Measurements from ENCODE around the gene CHI3L2. TPM values are rescaled to one million over a fixed set of nuclear protein-coding genes. Genes with fewer than 3 reads are reported as not detected.

CHI3L2 gene
- total and polyA plus RNA-seq, 9 of the 15 experiments (the other 6 are each of a cell fraction or from before 2014, with no cell fraction given): 0.07 to 0.27 (median 0.15) TPM; not detected in 6

DNA sequence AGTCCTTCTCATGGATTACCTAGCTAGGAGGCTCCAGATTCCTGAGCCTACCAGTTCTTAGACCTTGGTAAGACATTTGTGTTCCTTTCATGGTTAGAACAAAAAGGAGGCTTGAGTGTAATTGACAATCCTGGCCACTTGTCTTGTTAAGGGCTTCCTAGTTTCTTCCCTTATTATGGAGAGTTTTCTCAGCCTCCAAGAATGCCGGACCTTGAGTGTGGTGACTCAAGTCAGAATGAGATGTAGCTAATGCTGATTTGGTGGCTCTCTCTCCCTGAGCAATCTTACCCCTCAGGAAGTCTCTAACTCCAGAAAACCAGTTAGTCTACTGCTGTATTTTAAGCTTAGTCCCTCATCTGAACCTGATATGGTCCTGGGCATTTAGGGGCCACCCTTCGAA, 14.3 kb downstream of the CHI3L2 start:
- intact Hi-C loops (cut with micrococcal nuclease) (no loop called here), in situ Hi-C loops (cut with MboI) (no loop called here)
- no peaks in the 10 kb centered on the region for H3K4me1 ChIP-seq (replicated peaks in 1 of 2; ENCODE audit: control insufficient read depth in 2 of 2, insufficient read depth in 2 of 2, low read length in 2 of 2)
- FAIRE-seq: no peak
- H2AFZ ChIP-seq (ENCODE audit: low read depth, low read length): no peak overlapping the region
- no peak overlapping the region for H3K4me3 ChIP-seq
- no peak for ATAC-seq
- TF ChIP-seq ASH1L (IDR thresholded peaks at IDR 0.05; ENCODE audit: borderline replicate concordance, low read depth, partially characterized antibody): no peak
- TF ChIP-seq TAF1 (IDR thresholded peaks at IDR 0.05; ENCODE audit: control insufficient read depth, extremely low read depth, insufficient read depth, low read length, severe bottlenecking): no peak
- no peak overlapping the region for H3K4me2 ChIP-seq (ENCODE audit: insufficient read depth, low read length)
- no peaks in the 10 kb centered on the region for H4K20me1 ChIP-seq (replicated peaks; ENCODE audit: control insufficient read depth, insufficient read depth, low read length)
- H3K27me3 ChIP-seq (ENCODE audit: control insufficient read depth in 2 of 2, insufficient read depth in 2 of 2, low read length in 2 of 2): peaks cover 4 to 5% of the 10 kb centered on the region in 2 experiments; a peak in 3 of 5 replicates
- H3K9me1 ChIP-seq (ENCODE audit: control insufficient read depth, insufficient read depth, low read length): no peaks in the 10 kb centered on the region
- no peaks in the 10 kb centered on the region for H3K9me3 ChIP-seq (replicated peaks; ENCODE audit: control insufficient read depth, insufficient read depth, low read depth, low read length)
- H3K9ac ChIP-seq (ENCODE audit: insufficient read depth in 1 of 2, low read depth in 2 of 2, low read length in 2 of 2): no peak overlapping the region
- WGBS (ENCODE audit: insufficient coverage, low coverage, missing lambda C conversion rate): 4% methylated on average over 2 of the region's 2 CpGs
- CTCF ChIA-PET (ENCODE audit: low intra/inter-chr PET ratio): no interaction called here
- no peaks in the 10 kb centered on the region for H3K36me3 ChIP-seq (ENCODE audit: control insufficient read depth, insufficient read depth, low read length)
- no peaks in the 10 kb centered on the region for H3K79me2 ChIP-seq (ENCODE audit: control insufficient read depth, insufficient read depth, low read length)
- no TSS peak for BruUV-seq (replicated peaks)
- no peak overlapping the region for H3K27ac ChIP-seq (ENCODE audit: extremely low read depth, low read depth, low read length)
- no peak for DNase-seq (ENCODE audit: extremely low read depth in 1 of 4, low spot score in 3 of 4)
- POLR2A ChIA-PET: interaction anchor here (0.6 to 1.4 kb wide), 4 partner anchors 8 to 756 kb away, joined by 3 to 4 read pairs (median 4); no protein-coding TSS in a partner anchor

DNA sequence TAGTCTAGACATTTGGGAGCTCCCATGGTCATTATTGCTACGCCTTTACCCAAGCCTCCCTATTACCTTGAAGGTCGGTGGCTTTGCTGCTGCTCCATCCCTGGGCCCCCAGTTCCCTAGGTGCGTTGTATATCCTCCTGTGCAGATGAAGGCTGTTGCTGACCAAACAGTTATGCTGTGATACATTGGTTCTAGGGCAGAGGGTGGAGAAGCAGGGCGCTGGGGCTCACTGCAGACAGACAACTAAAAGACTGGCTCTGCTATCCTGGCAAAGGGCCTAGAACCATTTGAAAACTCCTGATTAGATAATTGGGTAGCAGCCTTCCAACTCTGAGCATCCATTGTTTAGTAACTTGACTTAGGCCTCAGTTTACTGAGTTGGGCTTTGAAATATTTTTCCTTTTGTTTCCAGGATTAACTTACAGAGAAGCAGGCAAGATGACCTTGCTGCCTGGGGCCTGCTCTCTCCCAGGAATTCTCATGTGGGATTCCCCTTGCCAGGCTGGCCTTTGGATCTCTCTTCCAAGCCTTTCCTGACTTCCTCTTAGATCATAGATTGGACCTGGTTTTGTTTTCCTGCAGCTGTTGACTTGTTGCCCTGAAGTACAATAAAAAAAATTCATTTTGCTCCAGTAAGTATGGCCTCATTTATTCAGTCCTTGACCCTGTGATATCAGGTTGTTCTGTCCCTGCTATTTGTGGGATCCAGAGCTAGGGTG, 15.5 kb downstream of the CHI3L2 start:
- Histone ChIP-seq H4K20me1 (replicated peaks; ENCODE audit: control insufficient read depth, insufficient read depth, low read length) (no peaks in the 10 kb centered on the region), H3K4me2 (ENCODE audit: insufficient read depth, low read length) (no peak overlapping the region), H2AFZ (ENCODE audit: low read depth, low read length) (no peak overlapping the region), H3K9me3 (replicated peaks; ENCODE audit: control insufficient read depth, insufficient read depth, low read depth, low read length) (no peaks in the 10 kb centered on the region), H3K4me1 (replicated peaks in 1 of 2; ENCODE audit: control insufficient read depth in 2 of 2, insufficient read depth in 2 of 2, low read length in 2 of 2) (no peaks in the 10 kb centered on the region), H3K27ac (ENCODE audit: extremely low read depth, low read depth, low read length) (no peak overlapping the region), H3K79me2 (ENCODE audit: control insufficient read depth, insufficient read depth, low read length) (no peaks in the 10 kb centered on the region), H3K9ac (ENCODE audit: insufficient read depth in 1 of 2, low read depth in 2 of 2, low read length in 2 of 2) (no peak overlapping the region), H3K9me1 (ENCODE audit: control insufficient read depth, insufficient read depth, low read length) (no peaks in the 10 kb centered on the region), H3K36me3 (ENCODE audit: control insufficient read depth, insufficient read depth, low read length) (no peaks in the 10 kb centered on the region), H3K4me3 (no peak overlapping the region), H3K27me3 (ENCODE audit: control insufficient read depth in 2 of 2, insufficient read depth in 2 of 2, low read length in 2 of 2) (peaks cover 4 to 5% of the 10 kb centered on the region in 2 experiments; a peak in 3 of 5 replicates)
- ChIA-PET CTCF (ENCODE audit: low intra/inter-chr PET ratio) (no interaction called here), POLR2A (interaction anchor here (0.8 kb wide), 1 partner anchor 142 kb away, joined by 3 read pairs; no protein-coding TSS in a partner anchor)
- intact Hi-C loops (cut with micrococcal nuclease) (no loop called here), in situ Hi-C loops (cut with MboI) (no loop called here)
- no peak for DNase-seq (ENCODE audit: extremely low read depth in 1 of 4, low spot score in 3 of 4)
- BruUV-seq (replicated peaks): no TSS peak
- 0% methylated on average over 4 of the region's 4 CpGs for WGBS (ENCODE audit: insufficient coverage, low coverage, missing lambda C conversion rate)
- no peak for TF ChIP-seq BCOR (IDR thresholded peaks at IDR 0.05)
- no peak for FAIRE-seq
- no peak for ATAC-seq
